Measurements from ENCODE around the gene TMPRSS13. TPM values are rescaled to one million over a fixed set of nuclear protein-coding genes. Genes with fewer than 3 reads are reported as not detected.

Gene TMPRSS13
- total RNA-seq, 4 donors from 2014 or later, result 11.1 to 31.7 (median 21.0) TPM

- Histone ChIP-seq H3K27me3 (no peaks in the 10 kb centered on the region), H3K4me3 (no peak overlapping the region), H3K36me3 (peaks cover 0 to 53% (median 0%) of the 10 kb centered on the region in 3 donors), H3K4me1 (peaks cover 0 to 10% (median 5%) of the 10 kb centered on the region in 3 donors), H3K9me3 (no peaks in the 10 kb centered on the region), H3K27ac (no peak overlapping the region)
- intact Hi-C loops (cut with DNase I), result no loop called here
- DNase-seq, result no peak
- WGBS, 2 donors, result 71 to 85% methylated on average over 2 to 4 of the region's 4 CpGs
- TF ChIP-seq POLR2A (IDR thresholded peaks at IDR 0.05) (no peak), CTCF (IDR thresholded peaks at IDR 0.05) (no peak)
Measured at GRCh38 chr11:117908959-117909610, 20.1 kb downstream of the TMPRSS13 start.

GRCh38 chr11:117908109-117908895 is 20.9 kb downstream of the TMPRSS13 start:
- Histone ChIP-seq H3K4me1 (peaks cover 0 to 10% (median 5%) of the 10 kb centered on the region in 3 donors), H3K27ac (no peak overlapping the region), H3K27me3 (no peaks in the 10 kb centered on the region), H3K9me3 (no peaks in the 10 kb centered on the region), H3K4me3 (no peak overlapping the region), H3K36me3 (peaks cover 0 to 47% (median 0%) of the 10 kb centered on the region in 3 donors)
- intact Hi-C loops (cut with DNase I), result no loop called here
- 83 to 86% methylated on average over 6 to 15 of the region's 17 CpGs for WGBS, 2 donors
- no peak for TF ChIP-seq POLR2A (IDR thresholded peaks at IDR 0.05)
- TF ChIP-seq CTCF (IDR thresholded peaks at IDR 0.05), result no peak
- no peak for DNase-seq

- DNase-seq, result peak; percentile 12
- H3K27me3 ChIP-seq, result no peaks in the 10 kb centered on the region
- WGBS, 2 donors, result 25 to 27% methylated on average over 22 to 24 of the region's 24 CpGs
- intact Hi-C loops (cut with DNase I), result no loop called here
- peaks cover 0 to 10% (median 5%) of the 10 kb centered on the region in 3 donors for H3K4me1 ChIP-seq
- H3K9me3 ChIP-seq, result no peaks in the 10 kb centered on the region
- TF ChIP-seq CTCF (IDR thresholded peaks at IDR 0.05) (no peak), POLR2A (IDR thresholded peaks at IDR 0.05) (peak in 1 of 4 donors; percentile 9)
- H3K4me3 ChIP-seq, result no peak overlapping the region
- peak overlapping the region in 3 of 4 donors; percentile 17 to 57 (median 57) for H3K27ac ChIP-seq
- H3K36me3 ChIP-seq, result peaks cover 0 to 39% (median 0%) of the 10 kb centered on the region in 3 donors
Measured at GRCh38 chr11:117907276-117908108, 21.7 kb downstream of the TMPRSS13 start.

GRCh38 chr11:117906710-117907109 is 22.5 kb downstream of the TMPRSS13 start:
- DNase-seq, result no peak
- Histone ChIP-seq H3K27ac (peak overlapping the region in 2 of 4 donors; percentile 40 to 46), H3K27me3 (no peaks in the 10 kb centered on the region), H3K9me3 (no peaks in the 10 kb centered on the region), H3K4me3 (no peak overlapping the region), H3K4me1 (peaks cover 0 to 10% (median 5%) of the 10 kb centered on the region in 3 donors), H3K36me3 (peaks cover 0 to 32% (median 0%) of the 10 kb centered on the region in 3 donors)
- WGBS, 2 donors, result 70 to 76% methylated on average over 4 of the region's 4 CpGs
- TF ChIP-seq POLR2A (IDR thresholded peaks at IDR 0.05) (no peak), CTCF (IDR thresholded peaks at IDR 0.05) (no peak)
- intact Hi-C loops (cut with DNase I), result no loop called here

All from esophagus squamous epithelium (tissue), 5 donors.